ENCODE data around the gene UMAD1. TPM values are rescaled to one million over a fixed set of nuclear protein-coding genes. Genes with fewer than 3 reads are reported as not detected.

The UMAD1 gene
- total and polyA plus RNA-seq, 2 donors (not counting 3 experiments of a cell fraction or from before 2014, with no cell fraction given), result 5.6 to 6.6 TPM

DNA sequence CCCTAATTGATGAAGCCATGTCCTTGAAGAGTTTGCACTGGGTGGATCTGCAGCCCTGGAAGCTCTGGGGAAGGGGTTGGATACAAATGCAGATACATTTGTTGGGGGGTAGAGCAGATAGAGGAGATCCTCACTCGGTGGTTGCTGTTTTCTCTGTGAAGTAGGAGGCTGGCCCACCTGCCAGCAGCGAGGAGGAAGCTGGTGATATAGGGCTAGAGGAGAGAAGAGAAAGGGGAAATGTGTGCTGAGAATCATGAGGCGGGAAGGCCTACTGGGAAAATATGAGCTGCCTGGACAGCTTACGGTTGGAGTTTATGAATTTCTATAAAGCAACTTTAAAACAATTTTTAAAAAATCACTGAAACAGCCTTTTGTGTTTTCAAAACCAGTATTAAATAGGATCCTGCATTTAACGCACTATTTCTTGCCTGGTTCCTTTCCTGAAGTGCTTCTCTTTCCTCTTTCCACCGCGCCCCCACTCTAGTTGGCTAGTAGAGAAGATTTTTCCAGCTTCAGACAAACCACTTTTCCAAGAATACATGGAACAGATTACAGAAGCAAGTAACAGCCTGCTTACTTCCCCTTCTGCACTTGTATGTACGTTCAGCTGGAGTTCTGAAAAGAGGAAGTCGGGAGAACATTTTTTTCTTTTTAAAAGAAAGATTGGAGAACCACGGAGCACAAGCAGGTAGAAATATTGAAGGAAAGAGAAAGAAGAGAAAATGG lies 227.5 kb downstream of the UMAD1 start:
- Histone ChIP-seq H3K36me3 (ENCODE audit: control insufficient read depth in 2 of 2, extremely low read depth in 1 of 2, insufficient read depth in 2 of 2, low read length in 2 of 2) (no peaks in the 10 kb centered on the region), H3K9ac (replicated peaks; ENCODE audit: extremely low read depth, insufficient read depth, low read length) (no peak overlapping the region), H3K9me1 (replicated peaks; ENCODE audit: control insufficient read depth, extremely low read depth, insufficient read depth, low read length) (peaks cover 2% of the 10 kb centered on the region), H3K4me2 (ENCODE audit: insufficient read depth, low read length) (no peak overlapping the region), H3K79me2 (ENCODE audit: control insufficient read depth, insufficient read depth, low read length) (no peaks in the 10 kb centered on the region), H3K4me3 (replicated peaks in 1 of 3; ENCODE audit: insufficient read depth in 1 of 3, low read depth in 1 of 3, low read length in 3 of 3) (no peak overlapping the region), H3K27ac (ENCODE audit: insufficient read depth, low read depth, low read length) (no peak overlapping the region), H3K27me3 (ENCODE audit: control insufficient read depth in 2 of 2, insufficient read depth in 2 of 2, low read length in 2 of 2) (no peaks in the 10 kb centered on the region), H4K20me1 (replicated peaks; ENCODE audit: control insufficient read depth, extremely low read depth, insufficient read depth, low read length) (no peaks in the 10 kb centered on the region), H3K9me3 (replicated peaks; ENCODE audit: control insufficient read depth, insufficient read depth, low read length) (no peaks in the 10 kb centered on the region), H2AFZ (ENCODE audit: low read depth, low read length) (no peak overlapping the region), H3K4me1 (ENCODE audit: control insufficient read depth, extremely low read depth, insufficient read depth, low read length) (no peaks in the 10 kb centered on the region)
- no TSS peak for BruUV-seq (replicated peaks)
- FAIRE-seq, result no peak
- DNase-seq (ENCODE audit: low read depth, low spot score), result no peak
- dilution Hi-C loops (cut with MboI; ENCODE audit: extremely low pct_ligation_motif_present, low sequenced_read_pairs), result no loop called here
- intact Hi-C loops (cut with micrococcal nuclease), result loop anchor here (10.0 kb wide), 1 partner anchor 327 kb away; no protein-coding TSS in a partner anchor
- CTCF ChIA-PET, result interaction anchor here (1.3 to 1.9 kb wide), 2 partner anchors 168 to 322 kb away, joined by 3 to 6 read pairs; no protein-coding TSS in a partner anchor
- POLR2A ChIA-PET, result no interaction called here
- TF ChIP-seq FOS (IDR thresholded peaks at IDR 0.05; ENCODE audit: borderline replicate concordance, insufficient read depth, low read length) (no peak), POLR2AphosphoS5 (IDR thresholded peaks at IDR 0.05; ENCODE audit: insufficient read depth, low read depth, low read length) (no peak), EZH2 (IDR thresholded peaks at IDR 0.05; ENCODE audit: borderline replicate concordance, low read depth, low read length, severe bottlenecking) (no peak), MYC (IDR thresholded peaks at IDR 0.05; ENCODE audit: low read depth, low read length) (no peak), GATA2 (IDR thresholded peaks at IDR 0.05; ENCODE audit: insufficient read depth, insufficient read length, low read depth, low read length) (no peak), JUN (IDR thresholded peaks at IDR 0.05; ENCODE audit: borderline replicate concordance, insufficient read depth, insufficient read length, low read depth) (no peak), POLR2A (IDR thresholded peaks at IDR 0.05; ENCODE audit: low read depth, low read length) (no peak)
- TF ChIP-seq, protein P1, sequence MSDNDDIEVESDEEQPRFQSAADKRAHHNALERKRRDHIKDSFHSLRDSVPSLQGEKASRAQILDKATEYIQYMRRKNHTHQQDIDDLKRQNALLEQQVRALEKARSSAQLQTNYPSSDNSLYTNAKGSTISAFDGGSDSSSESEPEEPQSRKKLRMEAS (IDR thresholded peaks at IDR 0.05; ENCODE audit: insufficient read depth, insufficient read length), result no peak
- TF ChIP-seq, protein P2, sequence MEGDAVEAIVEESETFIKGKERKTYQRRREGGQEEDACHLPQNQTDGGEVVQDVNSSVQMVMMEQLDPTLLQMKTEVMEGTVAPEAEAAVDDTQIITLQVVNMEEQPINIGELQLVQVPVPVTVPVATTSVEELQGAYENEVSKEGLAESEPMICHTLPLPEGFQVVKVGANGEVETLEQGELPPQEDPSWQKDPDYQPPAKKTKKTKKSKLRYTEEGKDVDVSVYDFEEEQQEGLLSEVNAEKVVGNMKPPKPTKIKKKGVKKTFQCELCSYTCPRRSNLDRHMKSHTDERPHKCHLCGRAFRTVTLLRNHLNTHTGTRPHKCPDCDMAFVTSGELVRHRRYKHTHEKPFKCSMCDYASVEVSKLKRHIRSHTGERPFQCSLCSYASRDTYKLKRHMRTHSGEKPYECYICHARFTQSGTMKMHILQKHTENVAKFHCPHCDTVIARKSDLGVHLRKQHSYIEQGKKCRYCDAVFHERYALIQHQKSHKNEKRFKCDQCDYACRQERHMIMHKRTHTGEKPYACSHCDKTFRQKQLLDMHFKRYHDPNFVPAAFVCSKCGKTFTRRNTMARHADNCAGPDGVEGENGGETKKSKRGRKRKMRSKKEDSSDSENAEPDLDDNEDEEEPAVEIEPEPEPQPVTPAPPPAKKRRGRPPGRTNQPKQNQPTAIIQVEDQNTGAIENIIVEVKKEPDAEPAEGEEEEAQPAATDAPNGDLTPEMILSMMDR (IDR thresholded peaks at IDR 0.05; ENCODE audit: extremely low read depth in 1 of 2, insufficient read depth in 1 of 2, low read depth in 1 of 2, low read length in 2 of 2), result no peak
